A673 (cell line): ENCODE results near the gene ATP10A. TPM values are rescaled to one million over a fixed set of nuclear protein-coding genes. Genes with fewer than 3 reads are reported as not detected.

Experiments
- BruUV-seq: library from RNA; stranded (reverse); fragments of 400-500 nt; replicated peaks from 2 replicates; lab custom pipeline; 2021; lab: Mats Ljungman, UMichigan
- CTCF ChIA-PET: fragments of 300-600 bp; sonication (Branson Sonifier 250); formaldehyde crosslinking; loops from one replicate; lab custom pipeline; 2022; ENCODE audit warnings: antibody characterized with exemption; lab: Charles Lee
- POLR2A ChIA-PET: fragments of 300-600 bp; sonication (Branson Sonifier 250); formaldehyde crosslinking; loops from one replicate; lab custom pipeline; 2022; ENCODE audit warnings: antibody characterized with exemption; ENCODE audit not compliant: low non-redundant PET; lab: Charles Lee
- DNase-seq: peaks from one replicate; pipeline ENCODE4 v3.0.0-alpha.2; 2015; ENCODE audit warnings: low spot score
- H3K27ac ChIP-seq: fragments of 200-600 bp; sonication (generic); 2 replicates; pipeline ENCODE4 v1.5.1; 2016; ENCODE audit warnings: mixed run types, low read depth, mild to moderate bottlenecking, mixed read lengths, antibody characterized with exemption, low read length; ENCODE audit not compliant: poor library complexity, severe bottlenecking
- H3K27me3 ChIP-seq: fragments of 200-600 bp; sonication (generic); replicated peaks from 2 replicates; pipeline ENCODE4 v1.6.1; 2017; ENCODE audit warnings: mixed run types, low read depth, mild to moderate bottlenecking, mixed read lengths, antibody characterized with exemption, low read length; ENCODE audit not compliant: insufficient read depth, poor library complexity
- H3K36me3 ChIP-seq: fragments of 200-600 bp; sonication (generic); 2 replicates; pipeline ENCODE4 v1.6.1; 2016; ENCODE audit warnings: mixed run types, mild to moderate bottlenecking, mixed read lengths, antibody characterized with exemption, low read length; ENCODE audit not compliant: insufficient read depth, poor library complexity, severe bottlenecking
- H3K4me1 ChIP-seq: fragments of 200-600 bp; sonication (generic); 2 replicates; pipeline ENCODE4 v1.6.1; 2017; ENCODE audit warnings: mixed run types, mild to moderate bottlenecking, mixed read lengths, antibody characterized with exemption, low read length; ENCODE audit not compliant: insufficient read depth, poor library complexity, severe bottlenecking
- H3K4me3 ChIP-seq: fragments of 200-600 bp; sonication (generic); 2 replicates; pipeline ENCODE4 v1.5.1; 2016; ENCODE audit warnings: low read depth, mixed run types, mild to moderate bottlenecking, mixed read lengths, low read length; ENCODE audit not compliant: poor library complexity, severe bottlenecking
- H3K9me3 ChIP-seq: fragments of 200-600 bp; sonication (generic); 2 replicates; pipeline ENCODE4 v1.6.1; 2016; ENCODE audit warnings: mixed run types, low read depth, mild to moderate bottlenecking, mixed read lengths, antibody characterized with exemption, low read length; ENCODE audit not compliant: poor library complexity, severe bottlenecking
- CTCF ChIP-seq: fragments of 300-800, 200-600 bp; sonication (generic); conservative IDR thresholded peaks from 2 replicates; pipeline ENCODE4 v1.5.1; 2017; ENCODE audit warnings: low read depth, mild to moderate bottlenecking, antibody characterized with exemption, low read length, moderate library complexity, mixed read lengths
- EZH2 ChIP-seq: fragments of 200-600 bp; sonication (generic); IDR thresholded peaks from 2 replicates; pipeline ENCODE4 v1.6.1; 2017; ENCODE audit warnings: borderline replicate concordance, low read depth, mild to moderate bottlenecking, mixed read lengths, antibody characterized with exemption, low read length; ENCODE audit not compliant: poor library complexity, severe bottlenecking
- intact Hi-C: fragments of 100-400 bp; cut with micrococcal nuclease; formaldehyde crosslinking; loops from one replicate; pipeline ENCODE4 v1.10.0; 2022; ENCODE audit not compliant: unreplicated experiment
- total RNA-seq: library from RNA; stranded (reverse); gene quantifications from 2 replicates; pipeline ENCODE4 v1.2.3, GENCODE V29; 2021

ATP10A gene
- total RNA-seq, 1 experiment from 2014 or later = not detected

GRCh38 chr15:25713736-25714537 is 149.2 kb downstream of the ATP10A start:
- no peaks in the 10 kb centered on the region for H3K36me3 ChIP-seq
- ChIA-PET CTCF (no interaction called here), POLR2A (no interaction called here)
- H3K9me3 ChIP-seq = peaks cover 29% of the 10 kb centered on the region
- no peaks in the 10 kb centered on the region for H3K27me3 ChIP-seq
- H3K27ac ChIP-seq = no peak overlapping the region
- intact Hi-C loops = no loop called here
- H3K4me3 ChIP-seq = no peak overlapping the region
- DNase-seq = no peak
- no peak for TF ChIP-seq EZH2
- TF ChIP-seq CTCF = no peak
- no TSS peak for BruUV-seq
- H3K4me1 ChIP-seq = no peaks in the 10 kb centered on the region

- TF ChIP-seq CTCF = no peak
- H3K4me3 ChIP-seq = no peak overlapping the region
- peaks cover 29% of the 10 kb centered on the region for H3K9me3 ChIP-seq
- ChIA-PET CTCF (no interaction called here), POLR2A (no interaction called here)
- no peaks in the 10 kb centered on the region for H3K36me3 ChIP-seq
- intact Hi-C loops = no loop called here
- DNase-seq = no peak
- BruUV-seq = no TSS peak
- H3K4me1 ChIP-seq = no peaks in the 10 kb centered on the region
- no peak overlapping the region for H3K27ac ChIP-seq
- H3K27me3 ChIP-seq = no peaks in the 10 kb centered on the region
These were observed 150.2 kb downstream of the ATP10A start for GRCh38 chr15:25712961-25713355.

- TF ChIP-seq EZH2 = no peak
- TF ChIP-seq CTCF = no peak
- intact Hi-C loops = no loop called here
- Histone ChIP-seq H3K9me3 (peaks cover 29% of the 10 kb centered on the region), H3K36me3 (no peaks in the 10 kb centered on the region), H3K27ac (no peak overlapping the region), H3K4me3 (no peak overlapping the region), H3K4me1 (no peaks in the 10 kb centered on the region), H3K27me3 (no peaks in the 10 kb centered on the region)
- CTCF ChIA-PET = no interaction called here
- POLR2A ChIA-PET = no interaction called here
- DNase-seq = no peak
- no TSS peak for BruUV-seq
These were observed 150.8 kb downstream of the ATP10A start for GRCh38 chr15:25712192-25712960.
